ENCODE results near the gene ZNF227. TPM values are rescaled to one million over a fixed set of nuclear protein-coding genes. Genes with fewer than 3 reads are reported as not detected.
"Not testable (repeated sequence)": the region's sequence is repeated elsewhere in the genome, so short reads cannot be mapped to it uniquely, and the experiment has no call there.

The ZNF227 gene
- 10 to 100 TPM in 2 of 4 donors, 1 to 10 TPM in 2; 8.5 to 24.0 (median 15.5) TPM for total RNA-seq

DNA sequence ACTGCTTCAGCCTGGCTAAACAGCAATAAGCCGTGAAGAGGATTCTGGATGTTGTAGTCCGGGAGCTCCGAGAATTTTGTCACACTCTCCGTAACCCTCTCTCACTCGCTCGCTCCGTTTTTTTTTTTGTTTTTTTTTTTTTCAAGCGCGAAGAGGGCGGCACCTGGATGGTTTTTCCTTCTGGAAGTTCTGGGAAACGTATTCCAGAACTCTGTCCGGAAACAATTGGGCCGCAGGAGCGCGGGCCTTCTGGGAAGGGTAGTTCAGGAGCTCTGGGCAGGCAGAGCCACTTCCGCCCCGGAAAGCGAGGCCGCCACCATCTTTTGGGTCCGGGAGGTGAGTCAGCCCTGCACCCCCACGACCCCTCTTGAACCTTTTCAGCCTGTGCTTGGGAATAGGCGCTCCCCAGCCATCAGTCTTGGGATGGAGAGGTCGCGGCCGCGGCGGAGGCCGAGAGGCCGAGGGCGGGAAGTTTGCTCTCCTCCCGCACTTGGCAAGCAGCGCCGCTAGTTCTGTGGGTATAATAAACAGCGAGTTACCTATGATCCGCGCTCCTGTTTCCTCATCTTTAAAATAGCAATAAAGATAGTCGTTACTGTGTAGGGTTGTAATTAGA, at the start of gene ZNF227:
TSS of gene ZNF227 (plus strand) at position 283 of the 616 bp plus-strand sequence. CDS start 5,261 bp downstream, outside the sequence.
- Histone ChIP-seq H3K27me3 (no peaks in the 10 kb centered on the region), H3K4me1 (peaks cover 26% of the 10 kb centered on the region), H3K27ac (peak within 1 kb of the TSS; percentile 85), H3K4me3 (peak within 1 kb of the TSS; percentile 89), H3K36me3 (peaks cover 15% of the 10 kb centered on the region), H3K9me3 (peaks cover 3% of the 10 kb centered on the region)
- DNase-seq (ENCODE audit: low spot score in 2 of 2), result peak; percentile 96
- under 1% methylated on average over 37 of the region's 37 CpGs for WGBS
- TF ChIP-seq, protein P1, sequence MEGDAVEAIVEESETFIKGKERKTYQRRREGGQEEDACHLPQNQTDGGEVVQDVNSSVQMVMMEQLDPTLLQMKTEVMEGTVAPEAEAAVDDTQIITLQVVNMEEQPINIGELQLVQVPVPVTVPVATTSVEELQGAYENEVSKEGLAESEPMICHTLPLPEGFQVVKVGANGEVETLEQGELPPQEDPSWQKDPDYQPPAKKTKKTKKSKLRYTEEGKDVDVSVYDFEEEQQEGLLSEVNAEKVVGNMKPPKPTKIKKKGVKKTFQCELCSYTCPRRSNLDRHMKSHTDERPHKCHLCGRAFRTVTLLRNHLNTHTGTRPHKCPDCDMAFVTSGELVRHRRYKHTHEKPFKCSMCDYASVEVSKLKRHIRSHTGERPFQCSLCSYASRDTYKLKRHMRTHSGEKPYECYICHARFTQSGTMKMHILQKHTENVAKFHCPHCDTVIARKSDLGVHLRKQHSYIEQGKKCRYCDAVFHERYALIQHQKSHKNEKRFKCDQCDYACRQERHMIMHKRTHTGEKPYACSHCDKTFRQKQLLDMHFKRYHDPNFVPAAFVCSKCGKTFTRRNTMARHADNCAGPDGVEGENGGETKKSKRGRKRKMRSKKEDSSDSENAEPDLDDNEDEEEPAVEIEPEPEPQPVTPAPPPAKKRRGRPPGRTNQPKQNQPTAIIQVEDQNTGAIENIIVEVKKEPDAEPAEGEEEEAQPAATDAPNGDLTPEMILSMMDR (IDR thresholded peaks at IDR 0.05), result no peak
- TF ChIP-seq POLR2AphosphoS5 (IDR thresholded peaks at IDR 0.05), result peak in 2 of 3 donors; percentile 59 to 65

DNA sequence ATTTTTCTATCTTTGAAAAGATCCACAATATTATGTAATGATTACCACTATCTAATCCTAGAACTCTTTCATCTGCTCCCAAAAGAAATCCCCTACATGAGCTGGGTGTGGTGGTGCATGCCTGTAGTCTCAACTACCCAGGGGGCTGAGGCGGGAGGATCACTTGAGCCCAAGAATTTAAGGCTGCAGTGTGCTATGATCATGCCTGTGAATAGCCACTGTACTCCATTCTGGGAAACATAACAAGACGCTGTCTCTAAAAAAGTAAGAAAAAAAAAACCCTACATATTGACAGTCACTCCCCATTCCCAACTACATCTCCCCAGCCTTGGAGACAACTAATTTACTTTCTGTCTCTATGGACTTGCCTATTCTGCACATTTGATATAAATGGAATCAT, 48.5 kb upstream of the ZNF227 start:
- Histone ChIP-seq H3K4me1 (peaks cover 15% of the 10 kb centered on the region), H3K27ac (no peak overlapping the region), H3K9me3 (peaks cover 21% of the 10 kb centered on the region), H3K36me3 (peaks cover 21% of the 10 kb centered on the region), H3K4me3 (no peak overlapping the region), H3K27me3 (no peaks in the 10 kb centered on the region)
- no peak for TF ChIP-seq POLR2A (IDR thresholded peaks at IDR 0.05)
- TF ChIP-seq EP300 (IDR thresholded peaks at IDR 0.05), result no peak
- no peak for TF ChIP-seq POLR2AphosphoS5 (IDR thresholded peaks at IDR 0.05)
- TF ChIP-seq, protein P1 (IDR thresholded peaks at IDR 0.05), result no peak
- no peak for DNase-seq (ENCODE audit: low spot score in 2 of 2)
- 89% methylated on average over 2 of the region's 2 CpGs for WGBS

- H3K27ac ChIP-seq, result no peak overlapping the region
- H3K9me3 ChIP-seq, result peaks cover 16% of the 10 kb centered on the region
- TF ChIP-seq EP300 (IDR thresholded peaks at IDR 0.05) (no peak), POLR2AphosphoS5 (IDR thresholded peaks at IDR 0.05) (no peak), POLR2A (IDR thresholded peaks at IDR 0.05) (no peak)
- TF ChIP-seq, protein P1 (IDR thresholded peaks at IDR 0.05), result no peak
- peaks cover 24% of the 10 kb centered on the region for H3K36me3 ChIP-seq
- H3K4me3 ChIP-seq, result peak overlapping the region; percentile 84
- no peak for DNase-seq (ENCODE audit: low spot score in 2 of 2)
- WGBS, result 70% methylated on average over 3 of the region's 3 CpGs
- H3K4me1 ChIP-seq, result peaks cover 15% of the 10 kb centered on the region
- H3K27me3 ChIP-seq, result no peaks in the 10 kb centered on the region
Measured at GRCh38 chr19:44164327-44164672, 48.0 kb upstream of the ZNF227 start.

DNA sequence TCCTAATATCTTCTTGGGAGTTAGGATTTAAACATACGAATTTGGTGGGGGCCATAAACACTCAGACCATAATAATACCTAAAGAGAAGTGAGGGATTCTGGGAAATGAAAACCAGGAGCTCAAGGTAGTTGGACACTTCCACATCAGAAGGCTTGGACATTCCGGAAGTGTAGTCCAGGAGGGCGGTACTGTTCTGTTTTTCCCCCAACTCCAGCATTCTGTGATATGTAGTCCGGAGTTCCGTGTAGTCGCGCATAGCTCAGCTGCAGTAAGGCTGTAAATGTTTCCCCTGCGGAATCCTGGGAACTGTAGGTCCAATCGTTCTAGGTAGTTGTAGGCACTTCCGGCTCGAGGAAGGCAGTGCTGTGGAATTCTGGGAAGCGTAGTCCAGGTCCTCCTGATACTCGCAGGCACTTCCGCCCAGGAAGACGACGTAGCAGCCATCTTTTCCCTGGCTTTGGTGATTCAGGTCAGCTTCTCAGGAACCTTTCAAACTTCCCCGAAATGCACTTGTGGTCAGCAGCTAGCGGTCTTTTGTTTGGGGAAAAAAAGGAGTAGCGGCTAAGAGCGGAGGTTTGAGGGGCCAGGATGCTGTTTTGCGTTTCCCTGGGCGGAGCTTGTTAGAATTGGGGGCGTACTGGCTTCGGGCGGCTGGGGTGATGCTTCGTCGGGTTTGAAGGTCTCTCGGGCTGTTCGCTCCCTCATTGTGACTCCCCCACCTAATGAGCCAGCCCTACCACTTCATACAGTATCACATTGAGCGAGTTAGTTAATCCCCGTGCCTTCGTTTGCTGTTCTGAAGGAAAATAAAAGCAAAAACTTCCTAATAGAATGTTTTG, 47.4 kb upstream of the ZNF227 start, which contains the start of gene ZNF226:
TSS of gene ZNF226 (plus strand) at position 428 of the 840 bp plus-strand sequence. CDS start 4,981 bp downstream, outside the sequence.
- Histone ChIP-seq H3K9me3 (peaks cover 10% of the 10 kb centered on the region), H3K4me3 (peak within 1 kb of the TSS; percentile 84), H3K27me3 (no peaks in the 10 kb centered on the region), H3K36me3 (peaks cover 30% of the 10 kb centered on the region), H3K4me1 (peaks cover 15% of the 10 kb centered on the region), H3K27ac (peak within 1 kb of the TSS; percentile 84)
- WGBS, result 2% methylated on average over 32 of the region's 32 CpGs
- peak; percentile 47 to 80 (median 61) for TF ChIP-seq POLR2AphosphoS5 (IDR thresholded peaks at IDR 0.05)
- no peak for TF ChIP-seq POLR2A (IDR thresholded peaks at IDR 0.05)
- TF ChIP-seq, protein P1 (IDR thresholded peaks at IDR 0.05), result no peak
- peak; percentile 9 for TF ChIP-seq EP300 (IDR thresholded peaks at IDR 0.05)
- peak; percentile 92 for DNase-seq (ENCODE audit: low spot score in 2 of 2)

- 99% methylated on average over 6 of the region's 6 CpGs for WGBS
- peaks cover 88% of the 10 kb centered on the region for H3K36me3 ChIP-seq
- not testable (repeated sequence) for H3K27me3 ChIP-seq; H3K4me1 ChIP-seq; DNase-seq (ENCODE audit: low spot score in 2 of 2); H3K27ac ChIP-seq; H3K4me3 ChIP-seq
- peaks cover 23% of the 10 kb centered on the region for H3K9me3 ChIP-seq
Measured at GRCh38 chr19:44170660-44171059, 41.7 kb upstream of the ZNF227 start.

All from suprapubic skin (tissue), 4 donors.